AG08395 (cell line): ENCODE results near the gene SMAD6.

Source experiments
- DNase-seq: peaks from one replicate; pipeline ENCODE4 v3.0.0; 2012; ENCODE audit warnings: mixed read lengths, low spot score

Gene SMAD6

GRCh38 chr15:66758844-66759243, 56.8 kb downstream of the SMAD6 start:
- DNase-seq, result no peak

- no peak for DNase-seq
Measured at GRCh38 chr15:66760097-66760967, 58.3 kb downstream of the SMAD6 start.

- DNase-seq, result no peak
Measured at GRCh38 chr15:66760968-66761725, 59.1 kb downstream of the SMAD6 start.

GRCh38 chr15:66761726-66762595, 59.9 kb downstream of the SMAD6 start:
- peak; percentile 65 for DNase-seq

GRCh38 chr15:66763186-66764071, 61.4 kb downstream of the SMAD6 start:
- DNase-seq, result peak; percentile 57

GRCh38 chr15:66764072-66764786, 62.2 kb downstream of the SMAD6 start:
- no peak for DNase-seq

GRCh38 chr15:66765478-66766281, 63.6 kb downstream of the SMAD6 start:
- DNase-seq, result peak; percentile 50

- peak; percentile 67 for DNase-seq
Measured at GRCh38 chr15:66766282-66767230, 64.5 kb downstream of the SMAD6 start.

- no peak for DNase-seq
Measured at GRCh38 chr15:66767240-66767659, 65.2 kb downstream of the SMAD6 start.

- DNase-seq, result no peak
Measured at GRCh38 chr15:66768987-66769386, 67.0 kb downstream of the SMAD6 start.

- no peak for DNase-seq
Measured at GRCh38 chr15:66770518-66771350, 68.7 kb downstream of the SMAD6 start.

- no peak for DNase-seq
Measured at GRCh38 chr15:66771351-66771650, 69.3 kb downstream of the SMAD6 start.

- DNase-seq, result no peak
Measured at GRCh38 chr15:66772604-66773128, 70.6 kb downstream of the SMAD6 start.

- no peak for DNase-seq
Measured at GRCh38 chr15:66773129-66773873, 71.3 kb downstream of the SMAD6 start.

- peak; percentile 93 for DNase-seq
Measured at GRCh38 chr15:66774001-66774814, 72.2 kb downstream of the SMAD6 start.
